Measurements from ENCODE around the gene SIGLEC12.

DNA sequence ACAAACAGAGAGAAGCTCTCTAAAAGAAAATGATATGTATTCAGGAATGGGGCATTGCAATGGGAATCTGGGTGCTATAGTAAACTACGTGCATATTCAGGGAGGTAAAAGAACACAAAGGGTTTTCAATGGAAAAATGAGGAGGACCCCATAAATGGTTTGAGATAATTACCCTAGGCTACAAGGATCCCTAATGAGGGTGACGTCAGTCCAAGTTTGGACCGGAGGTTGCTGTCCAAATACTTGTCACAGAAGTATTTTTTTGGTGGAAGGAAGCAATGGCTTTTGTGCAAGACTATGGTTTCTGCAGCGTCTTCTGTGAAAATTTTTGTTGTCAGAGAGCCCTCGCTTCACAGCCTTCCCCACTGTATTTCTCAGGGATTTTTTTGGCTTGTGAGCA is 24.3 kb downstream of the SIGLEC12 start:
- TF ChIP-seq CTCF (IDR thresholded peaks at IDR 0.05) (no peak), EZH2 (IDR thresholded peaks at IDR 0.05; ENCODE audit: borderline replicate concordance, insufficient read depth, low read depth, low read length, poor library complexity, severe bottlenecking) (no peak)
